GM20000 (cell line): Measurements from ENCODE around the gene PSD4.

Source experiments
- DNase-seq: peaks from one replicate; pipeline ENCODE4 v3.0.0; 2012; ENCODE audit warnings: low spot score
- TF ChIP-seq, protein P1 (sequence below): IDR thresholded peaks from 2 replicates; pipeline ENCODE4 v1.5.1; 2012; ENCODE audit warnings: mild to moderate bottlenecking, control low read depth; ENCODE audit errors: extremely low read depth, missing control alignments

The PSD4 gene

DNA sequence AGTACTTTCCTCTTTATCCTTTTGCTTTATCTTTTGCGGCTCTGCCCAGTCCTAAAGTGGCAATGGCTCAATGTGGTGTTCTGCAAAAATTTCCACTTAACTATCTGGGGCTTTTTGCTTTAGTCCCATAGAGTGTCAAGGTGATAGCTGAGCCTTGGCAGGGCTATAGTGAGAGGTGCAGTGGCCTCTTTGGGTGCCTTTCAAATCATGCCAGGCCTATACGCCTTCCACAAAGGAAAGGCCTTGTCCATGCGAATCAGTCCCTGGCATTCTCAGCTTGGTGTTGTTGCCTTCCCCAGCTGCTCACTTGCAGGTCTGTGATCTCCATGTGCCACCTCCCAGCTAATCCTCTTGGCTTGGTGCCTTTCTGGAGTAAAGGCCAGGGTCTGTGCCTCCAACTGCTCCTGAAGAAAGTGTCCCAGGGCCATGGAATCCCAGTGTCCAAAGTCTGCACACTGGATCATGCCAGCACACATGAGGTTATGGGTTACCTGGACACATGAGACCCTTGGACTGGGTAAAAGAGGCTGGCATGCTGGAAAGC lies 78.3 kb downstream of the PSD4 start:
- DNase-seq = no peak
- TF ChIP-seq, protein P1, sequence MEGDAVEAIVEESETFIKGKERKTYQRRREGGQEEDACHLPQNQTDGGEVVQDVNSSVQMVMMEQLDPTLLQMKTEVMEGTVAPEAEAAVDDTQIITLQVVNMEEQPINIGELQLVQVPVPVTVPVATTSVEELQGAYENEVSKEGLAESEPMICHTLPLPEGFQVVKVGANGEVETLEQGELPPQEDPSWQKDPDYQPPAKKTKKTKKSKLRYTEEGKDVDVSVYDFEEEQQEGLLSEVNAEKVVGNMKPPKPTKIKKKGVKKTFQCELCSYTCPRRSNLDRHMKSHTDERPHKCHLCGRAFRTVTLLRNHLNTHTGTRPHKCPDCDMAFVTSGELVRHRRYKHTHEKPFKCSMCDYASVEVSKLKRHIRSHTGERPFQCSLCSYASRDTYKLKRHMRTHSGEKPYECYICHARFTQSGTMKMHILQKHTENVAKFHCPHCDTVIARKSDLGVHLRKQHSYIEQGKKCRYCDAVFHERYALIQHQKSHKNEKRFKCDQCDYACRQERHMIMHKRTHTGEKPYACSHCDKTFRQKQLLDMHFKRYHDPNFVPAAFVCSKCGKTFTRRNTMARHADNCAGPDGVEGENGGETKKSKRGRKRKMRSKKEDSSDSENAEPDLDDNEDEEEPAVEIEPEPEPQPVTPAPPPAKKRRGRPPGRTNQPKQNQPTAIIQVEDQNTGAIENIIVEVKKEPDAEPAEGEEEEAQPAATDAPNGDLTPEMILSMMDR = no peak

DNA sequence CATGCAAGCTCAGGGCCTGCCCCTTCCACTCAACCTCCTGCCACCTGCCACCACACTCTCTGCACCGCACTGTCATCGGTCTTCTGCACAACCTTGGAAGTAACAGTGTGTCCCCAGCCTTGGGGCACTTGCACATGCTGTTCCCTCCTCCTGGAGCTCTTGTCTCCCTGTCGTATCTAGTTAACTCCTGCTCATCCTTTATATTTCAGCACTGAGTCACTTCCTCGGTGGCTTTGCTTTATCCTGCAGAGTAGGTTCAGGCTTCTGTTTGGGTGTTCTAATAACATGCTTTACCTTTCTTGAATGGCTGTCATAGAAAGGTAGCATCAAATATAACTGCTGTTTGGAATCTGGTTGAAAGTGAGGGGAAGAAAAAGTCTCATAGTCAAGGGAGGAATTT lies 79.7 kb downstream of the PSD4 start:
- DNase-seq = no peak
- TF ChIP-seq, protein P1 = no peak

DNA sequence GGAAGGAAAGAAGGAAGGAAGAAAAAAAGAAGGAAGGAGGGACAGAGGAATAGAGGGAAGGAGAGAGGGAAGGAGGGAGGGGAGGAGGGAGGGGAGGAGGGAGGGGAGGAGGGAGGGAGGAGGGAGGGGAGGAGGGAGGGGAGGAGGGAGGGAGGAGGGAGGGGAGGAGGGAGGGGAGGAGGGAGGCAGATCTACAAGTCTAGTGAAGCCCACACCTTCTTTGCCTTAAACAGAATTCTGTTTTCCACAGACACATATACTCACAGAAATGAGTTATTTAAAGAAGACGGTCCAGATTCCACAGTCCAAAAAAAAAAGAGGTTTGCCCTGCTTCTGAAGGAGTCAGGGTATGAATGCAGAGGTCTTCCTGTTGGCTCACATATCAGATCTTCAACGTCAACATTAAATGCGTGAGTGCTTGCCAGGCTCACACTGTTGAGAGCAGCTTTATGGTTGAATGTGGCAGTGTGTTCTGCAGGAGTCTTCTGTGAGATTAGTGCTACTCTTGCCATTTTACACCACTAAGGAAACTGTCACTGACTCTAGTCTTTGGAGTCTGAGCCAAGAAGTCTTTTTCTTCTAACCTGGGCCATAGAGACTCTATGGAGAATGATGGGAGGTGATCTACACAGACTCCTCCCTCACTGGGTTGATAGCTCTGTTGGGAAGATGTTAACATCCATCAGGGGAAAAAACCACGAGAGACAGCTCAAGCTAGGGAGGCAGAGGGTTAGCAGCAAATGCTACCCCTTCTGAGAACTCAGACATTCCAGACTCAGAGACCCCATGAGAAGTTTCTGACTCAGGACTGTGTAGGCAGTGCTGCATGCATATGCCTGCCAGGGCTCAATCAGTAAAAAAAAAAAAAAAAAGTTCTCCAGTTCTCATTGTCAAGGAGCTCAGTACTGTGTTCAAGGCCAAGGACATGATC lies 81.6 kb downstream of the PSD4 start:
- DNase-seq = no peak
- TF ChIP-seq, protein P1 = no peak

DNA sequence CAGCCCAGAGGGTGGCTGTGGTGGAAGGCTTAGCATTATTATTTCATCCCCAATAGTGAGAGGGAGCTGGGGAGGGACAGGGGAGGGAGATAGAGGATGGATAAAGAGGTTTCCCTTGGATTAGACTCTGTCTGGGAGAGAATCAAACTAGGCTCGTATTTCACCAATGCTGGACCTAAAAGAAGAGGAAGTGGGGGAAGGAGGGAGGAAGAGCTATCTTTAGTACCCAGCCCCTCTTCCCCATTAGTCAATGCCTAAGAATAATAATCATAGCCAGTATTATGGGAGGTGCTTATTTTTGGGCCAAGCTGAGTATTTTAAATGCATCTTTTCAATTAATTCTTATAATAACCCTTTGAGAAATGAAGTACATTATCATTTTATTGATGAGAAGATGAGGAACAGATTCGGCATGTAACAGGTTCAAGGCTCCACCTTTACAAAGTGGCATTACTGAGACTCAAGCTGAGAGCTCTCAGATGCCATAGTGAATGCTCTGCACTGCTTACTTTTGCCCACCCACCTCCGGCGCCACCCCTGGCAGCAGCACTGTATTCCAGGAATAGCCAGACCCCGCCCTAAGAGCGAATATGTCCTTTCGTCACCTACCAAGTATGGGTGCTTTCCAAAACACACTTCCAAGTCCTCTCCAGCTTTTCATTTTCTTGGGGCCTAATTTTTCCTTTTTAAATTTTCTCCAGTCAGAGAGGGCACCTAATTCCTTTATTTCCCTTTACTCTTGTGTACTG lies 83.9 kb downstream of the PSD4 start:
- TF ChIP-seq, protein P1 = no peak
- no peak for DNase-seq

DNA sequence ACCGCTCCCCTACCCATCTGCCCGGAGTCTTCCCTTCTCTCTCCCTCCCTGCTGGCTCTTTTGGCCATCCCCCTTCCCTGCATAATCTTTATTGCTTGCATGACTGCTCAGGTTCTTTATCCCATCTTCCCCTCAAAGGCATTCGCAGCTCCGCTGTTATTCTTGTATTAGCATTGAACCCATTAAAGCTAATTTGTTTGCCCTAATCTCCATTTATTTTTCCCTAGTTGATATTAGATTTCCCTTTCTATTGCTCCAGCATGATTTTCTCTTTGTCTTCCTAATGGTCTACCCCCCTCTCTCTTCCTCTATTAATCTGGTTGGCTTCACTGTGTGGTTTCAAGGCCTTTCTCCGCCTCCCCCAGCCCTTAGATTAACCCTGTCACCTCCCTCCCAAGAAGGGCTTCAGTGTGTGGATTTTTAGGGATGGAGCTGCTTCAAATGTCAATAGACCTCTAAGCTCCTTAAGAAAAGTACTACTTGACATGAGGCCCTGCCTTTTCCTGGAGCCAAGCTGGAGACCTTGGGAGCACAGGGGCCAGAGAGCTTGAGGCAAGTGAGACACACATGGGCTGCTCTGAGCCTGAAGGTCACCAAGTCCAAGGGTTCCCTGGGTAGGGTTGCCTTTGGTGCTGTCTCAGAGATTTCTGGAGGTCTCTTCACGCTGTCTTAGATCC lies 84.8 kb downstream of the PSD4 start:
- TF ChIP-seq, protein P1 = no peak
- no peak for DNase-seq
